Fibroblast of lung (primary cell): ENCODE data around the gene SPAG9.

Experiments
- CTCF ChIP-seq, 2 donors: IDR thresholded peaks in 1 of 2; conservative IDR thresholded peaks in 1 of 2; 1 replicate in 1 of 2; 2 replicates in 1 of 2; pipeline ENCODE4 v1.5.1; 2011 to 2012; ENCODE audit warnings: low read length in 2 of 2, control low read depth in 1 of 2, inconsistent platforms in 1 of 2, low read depth in 1 of 2, mild to moderate bottlenecking in 1 of 2
- EZH2 ChIP-seq: IDR thresholded peaks from 2 replicates; pipeline ENCODE4 v1.5.1; 2012; ENCODE audit warnings: low read length, control low read depth, mild to moderate bottlenecking; ENCODE audit errors: missing control alignments

GRCh38 chr17:50944902-50945720 lies 175.6 kb downstream of the SPAG9 start:
- no peak for TF ChIP-seq CTCF (conservative IDR thresholded peaks at IDR 0.05 in 1 of 2, IDR thresholded peaks at IDR 0.05 in 1 of 2; ENCODE audit: low read depth in 1 of 2, low read length in 2 of 2)
- TF ChIP-seq EZH2: no peak
